ENCODE measurements around the gene OLFM1.

OLFM1 gene

GRCh38 chr9:135087489-135087792, at the start of gene OLFM1:
OLFM1 (plus strand) TSS chr9:135087668; CDS start chr9:135087990, 322 bp downstream.
- FAIRE-seq: no peak

DNA sequence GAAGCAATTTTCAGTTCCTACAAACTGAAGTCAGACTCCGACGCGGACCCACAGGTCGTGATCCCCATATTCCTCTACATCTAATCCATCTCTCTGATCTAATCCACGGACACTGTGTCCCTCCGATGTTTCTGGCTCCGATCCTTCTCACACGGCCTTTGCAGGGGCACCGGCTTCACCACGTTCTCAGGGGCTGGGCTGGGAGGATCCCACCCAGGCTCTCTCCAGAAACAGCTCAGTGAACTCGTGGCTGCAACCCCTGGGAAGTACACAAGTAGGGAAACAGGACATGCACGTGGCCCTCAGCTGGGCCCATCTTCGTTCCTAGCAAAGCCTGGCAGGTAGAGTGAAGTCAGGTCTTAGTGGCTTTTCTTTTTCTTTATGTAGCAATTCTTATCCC, 49.1 kb upstream of the OLFM1 start:
- DNase-seq (ENCODE audit: insufficient read length, low spot score): no peak
- no peak for FAIRE-seq

More at GRCh38 chr9:135087489-135087792, at the start of gene OLFM1:
- peak; percentile 40 for DNase-seq (ENCODE audit: insufficient read length, low spot score)

GRCh38 chr9:135038826-135039225, 48.6 kb upstream of the OLFM1 start:
- DNase-seq (ENCODE audit: insufficient read length, low spot score): no peak
- FAIRE-seq: no peak

- DNase-seq (ENCODE audit: insufficient read length, low spot score) (no peak), FAIRE-seq (no peak)
These were observed 48.1 kb upstream of the OLFM1 start for GRCh38 chr9:135039266-135039870.

- DNase-seq (ENCODE audit: insufficient read length, low spot score): no peak
- FAIRE-seq: no peak
These were observed 47.4 kb upstream of the OLFM1 start for GRCh38 chr9:135039916-135040645.

DNA sequence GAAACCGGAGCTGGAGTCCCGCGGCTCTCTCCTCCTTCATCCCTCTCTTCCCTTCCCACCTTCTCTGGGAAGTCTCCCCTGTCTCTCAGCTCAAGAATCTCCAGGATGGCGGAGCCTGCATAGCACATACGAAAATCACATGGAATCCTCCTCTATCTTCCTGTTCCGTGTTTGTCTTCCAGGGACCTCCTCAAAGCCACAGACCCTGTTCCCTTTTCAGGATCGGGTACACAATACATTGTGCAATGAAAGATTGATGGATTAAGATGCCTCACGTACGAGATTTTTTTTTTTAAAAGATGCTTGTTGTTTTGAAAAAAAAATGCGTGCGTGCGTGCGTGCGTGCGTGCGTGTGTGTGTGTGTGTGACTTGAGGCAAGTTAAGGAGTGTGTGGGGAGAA, 46.6 kb upstream of the OLFM1 start:
- FAIRE-seq: no peak
- no peak for DNase-seq (ENCODE audit: insufficient read length, low spot score)

DNA sequence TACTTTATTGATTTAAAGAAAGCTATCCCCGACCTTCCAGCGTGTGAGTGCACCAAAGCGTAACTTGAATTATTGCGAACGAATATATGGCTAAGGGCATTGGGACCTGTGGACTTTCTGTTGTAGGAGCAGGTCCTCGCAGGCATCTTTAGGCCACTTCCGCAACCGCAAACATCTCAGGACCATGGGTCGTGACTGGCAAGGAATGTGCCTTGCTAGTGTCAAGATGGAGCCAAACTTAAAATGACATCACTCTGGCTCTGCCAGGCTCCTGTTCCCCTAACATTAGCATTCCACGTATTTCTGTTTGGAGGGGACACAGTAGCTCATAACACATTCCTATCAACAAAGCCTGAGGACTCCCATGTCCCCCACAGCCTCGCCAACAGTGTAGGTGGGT, 44.1 kb upstream of the OLFM1 start:
- no peak for DNase-seq (ENCODE audit: insufficient read length, low spot score)
- no peak for FAIRE-seq

- DNase-seq (ENCODE audit: insufficient read length, low spot score) (no peak), FAIRE-seq (no peak)
These were observed 42.1 kb upstream of the OLFM1 start for GRCh38 chr9:135045264-135045927.

- FAIRE-seq (no peak), DNase-seq (ENCODE audit: insufficient read length, low spot score) (no peak)
These were observed 41.3 kb upstream of the OLFM1 start for GRCh38 chr9:135045928-135046738.

DNA sequence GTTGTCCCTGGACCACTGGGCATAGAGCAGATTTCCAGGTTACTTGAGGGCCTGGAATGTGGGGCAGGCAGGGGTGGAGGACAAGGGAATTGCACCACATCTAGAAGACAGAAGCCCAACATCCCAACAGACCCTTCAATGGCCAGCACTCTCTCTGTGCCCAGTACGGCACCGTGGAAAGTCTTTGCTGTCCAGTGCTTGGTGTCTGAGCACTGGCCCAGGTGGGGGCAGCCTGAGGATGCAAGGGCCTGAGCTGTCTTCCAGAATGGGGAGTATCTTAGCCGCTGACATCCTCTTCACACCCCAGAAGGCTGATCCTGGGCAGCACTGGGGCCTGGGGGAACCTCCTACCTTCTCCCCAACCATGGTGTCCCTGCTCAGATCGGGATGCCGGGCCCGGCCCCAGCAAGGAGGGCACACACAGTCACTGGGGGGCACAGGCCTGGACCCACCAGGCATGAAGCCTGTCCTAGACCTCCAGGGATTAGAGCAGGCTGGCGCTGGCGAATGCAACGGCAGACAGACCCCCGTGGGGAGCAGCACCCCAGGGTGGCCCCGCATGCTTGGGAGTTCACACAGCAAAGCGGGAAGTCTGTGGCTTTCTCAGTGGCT, 40.6 kb upstream of the OLFM1 start:
- no peak for FAIRE-seq
- DNase-seq (ENCODE audit: insufficient read length, low spot score): no peak

DNA sequence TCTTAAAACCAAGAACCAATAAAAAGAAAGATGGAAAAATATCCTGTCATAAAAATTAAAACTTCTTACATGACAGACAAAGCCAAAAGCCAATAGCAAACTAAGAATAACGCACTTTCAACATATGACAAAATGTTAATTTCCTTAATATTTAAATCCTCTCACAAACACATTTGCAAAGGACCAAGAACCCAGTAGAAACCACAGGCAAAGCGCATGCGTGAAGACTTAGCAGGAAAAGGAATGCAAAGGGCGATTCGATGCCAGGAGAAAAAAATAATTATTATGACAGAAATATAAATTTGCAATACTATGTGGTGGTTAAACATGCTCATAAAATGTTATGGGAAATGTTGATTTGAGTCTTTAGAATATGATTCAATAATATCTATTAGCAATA, 39.9 kb upstream of the OLFM1 start:
- DNase-seq (ENCODE audit: insufficient read length, low spot score): no peak
- FAIRE-seq: no peak

DNA sequence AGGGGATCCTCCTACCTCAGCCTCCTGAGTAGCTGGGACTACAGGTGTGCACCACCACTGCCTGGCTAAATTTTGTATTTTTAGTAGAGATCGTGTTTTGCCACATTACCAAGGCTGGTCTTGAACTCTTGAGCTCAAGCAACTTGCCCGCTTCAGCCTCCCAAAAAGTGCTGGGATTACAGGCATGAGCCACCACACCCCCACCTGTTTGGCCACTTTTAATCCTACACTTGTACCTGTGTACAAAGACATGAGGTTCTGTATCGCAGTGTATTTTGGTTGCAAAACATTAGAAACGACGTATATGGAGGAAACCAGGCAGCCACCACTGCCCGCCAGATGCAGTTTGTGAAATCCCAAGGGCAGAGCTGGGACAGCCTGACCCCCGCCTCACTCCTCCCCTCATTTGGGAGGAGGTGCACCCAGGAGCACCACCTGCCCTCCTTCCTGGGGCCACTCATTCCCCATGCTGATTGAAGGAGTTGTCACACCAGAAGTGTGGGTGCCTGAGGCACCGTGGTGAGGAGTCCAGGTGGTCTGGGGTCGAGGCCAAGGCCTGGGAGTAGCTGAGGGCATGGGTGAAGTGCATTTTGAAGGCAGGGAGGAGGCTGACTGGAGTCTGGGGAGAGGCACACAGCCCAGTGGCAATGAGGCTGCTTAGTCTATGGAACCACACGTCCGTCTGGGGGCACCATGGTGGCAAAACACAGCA, 39.3 kb upstream of the OLFM1 start:
- FAIRE-seq: no peak
- DNase-seq (ENCODE audit: insufficient read length, low spot score): no peak

GRCh38 chr9:135048758-135049444, 38.6 kb upstream of the OLFM1 start:
- FAIRE-seq: no peak

GRCh38 chr9:135049460-135049859, 38.0 kb upstream of the OLFM1 start:
- FAIRE-seq: no peak
- DNase-seq (ENCODE audit: insufficient read length, low spot score): no peak

More at GRCh38 chr9:135048758-135049444, 38.6 kb upstream of the OLFM1 start:
- no peak for DNase-seq (ENCODE audit: insufficient read length, low spot score)

GRCh38 chr9:135050072-135050990, 37.1 kb upstream of the OLFM1 start:
- DNase-seq (ENCODE audit: insufficient read length, low spot score) (no peak), FAIRE-seq (no peak)

DNA sequence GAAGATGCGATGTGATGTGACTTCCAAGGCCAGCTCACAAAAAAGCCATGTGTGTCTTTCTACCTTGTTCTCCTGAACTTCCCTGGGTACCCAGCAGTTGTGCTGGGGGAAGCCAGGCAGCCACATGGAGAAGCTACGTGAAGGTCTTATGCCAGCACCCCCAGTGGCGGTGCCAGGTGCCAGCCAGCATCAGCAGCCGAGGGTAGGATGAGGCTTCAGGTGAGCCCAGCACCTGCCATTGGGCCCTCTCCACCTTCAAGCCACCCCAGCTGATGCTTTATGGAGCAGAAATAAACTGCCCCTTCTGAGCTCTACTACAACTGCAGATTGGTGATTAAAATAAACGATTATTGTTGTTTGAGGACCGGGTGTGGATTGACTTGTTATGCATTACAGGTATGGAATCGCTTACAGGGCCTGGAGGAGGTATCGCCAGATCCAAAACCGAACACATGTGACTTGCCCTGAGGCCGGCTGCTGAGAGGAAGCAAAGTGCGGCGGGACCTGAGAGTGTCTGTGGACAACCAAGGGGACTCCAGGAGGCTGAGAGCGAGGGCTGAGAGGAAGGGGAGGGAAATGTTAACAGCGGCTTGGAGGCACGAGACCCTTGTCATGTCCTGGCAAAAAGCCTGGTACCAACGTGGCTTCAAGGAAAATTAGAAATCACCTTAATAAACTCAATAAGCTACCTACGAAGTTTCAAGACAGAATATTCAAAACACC, 36.0 kb upstream of the OLFM1 start:
- FAIRE-seq (no peak), DNase-seq (ENCODE audit: insufficient read length, low spot score) (no peak)

DNA sequence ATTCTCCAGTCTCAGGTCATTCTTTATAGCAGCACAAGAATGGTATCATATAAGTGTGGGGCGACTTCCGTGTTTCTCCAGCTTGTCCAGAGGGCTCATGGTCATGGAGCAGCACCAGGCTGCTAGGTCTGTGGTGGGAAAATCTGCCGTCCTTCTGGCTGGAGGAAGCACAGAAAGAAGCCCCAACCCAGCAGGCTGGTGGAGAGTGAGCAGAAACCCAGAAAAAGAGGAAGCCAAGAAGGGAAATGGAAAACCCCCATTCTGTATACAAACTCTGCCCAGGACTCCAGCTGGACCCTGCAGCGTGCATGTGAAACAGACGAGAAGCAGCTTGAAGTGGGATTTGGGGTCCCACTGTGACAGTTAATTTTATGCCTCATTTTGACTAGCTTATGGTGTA, 34.3 kb upstream of the OLFM1 start:
- no peak for FAIRE-seq

DNA sequence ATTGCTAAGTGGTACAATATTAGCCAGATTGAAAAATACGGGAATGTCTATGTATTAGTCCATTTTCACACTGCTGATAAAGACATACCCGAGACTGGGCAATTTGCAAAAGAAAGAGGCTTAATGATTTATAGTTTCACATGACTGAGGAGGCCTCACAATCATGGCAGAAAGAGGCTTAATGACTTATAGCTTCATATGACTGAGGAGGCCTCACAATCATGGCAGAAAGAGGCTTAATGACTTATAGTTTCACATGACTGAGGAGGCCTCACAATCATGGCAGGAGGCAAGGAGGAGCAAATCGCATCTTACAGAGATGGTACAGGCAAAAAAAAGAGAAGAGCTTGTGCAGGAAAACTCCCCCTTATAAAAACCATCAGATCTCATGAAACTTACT, 32.3 kb upstream of the OLFM1 start:
- FAIRE-seq: no peak
- no peak for DNase-seq (ENCODE audit: insufficient read length, low spot score)

More for the DNA sequence above, 34.3 kb upstream of the OLFM1 start:
- DNase-seq (ENCODE audit: insufficient read length, low spot score): no peak

Measured in GM19239 (cell line).